Endothelial cell of umbilical vein (primary cell): Measurements from ENCODE around the gene GSE1.

ENCODE experiments used
- CTCF ChIP-seq, 2 donors: IDR thresholded peaks; 1 replicate in 1 of 2; 2 replicates in 1 of 2; pipeline ENCODE4 v1.5.1; 2011; ENCODE audit warnings: low read length in 2 of 2, mild to moderate bottlenecking in 2 of 2, moderate library complexity in 2 of 2, control low read depth in 1 of 2, inconsistent platforms in 1 of 2, low read depth in 1 of 2; ENCODE audit not compliant: insufficient read depth in 1 of 2; ENCODE audit errors: extremely low read depth in 1 of 2
- EZH2 ChIP-seq: IDR thresholded peaks from 2 replicates; pipeline ENCODE4 v1.6.1; 2012; ENCODE audit warnings: borderline replicate concordance, low read depth, mild to moderate bottlenecking, moderate library complexity, low read length, inconsistent platforms; ENCODE audit not compliant: severe bottlenecking
- JUN ChIP-seq: IDR thresholded peaks from 2 replicates; pipeline ENCODE4 v1.6.1; 2011; ENCODE audit warnings: borderline replicate concordance, low read depth; ENCODE audit not compliant: insufficient read length, insufficient read depth
- POLR2A ChIP-seq: IDR thresholded peaks from 2 replicates; pipeline ENCODE4 v1.6.1; 2012; ENCODE audit warnings: low read depth, mild to moderate bottlenecking, control low read depth, low read length
- POLR2AphosphoS5 ChIP-seq: IDR thresholded peaks from 2 replicates; pipeline ENCODE4 v1.6.1; 2012; ENCODE audit warnings: low read depth, mild to moderate bottlenecking, control low read depth, low read length, moderate library complexity; ENCODE audit not compliant: insufficient read depth

GRCh38 chr16:85648070-85648714 is 35.1 kb downstream of the GSE1 start:
- TF ChIP-seq EZH2 (no peak), POLR2A (no peak), CTCF (IDR thresholded peaks at IDR 0.05; ENCODE audit: extremely low read depth in 1 of 2, insufficient read depth in 1 of 2, low read depth in 1 of 2, low read length in 2 of 2) (no peak), POLR2AphosphoS5 (no peak), JUN (no peak)
